Measurements from ENCODE around the gene IL19. TPM values are rescaled to one million over a fixed set of nuclear protein-coding genes. Genes with fewer than 3 reads are reported as not detected.

Gene IL19
- polyA plus RNA-seq, 1 of the 3 experiments (the other 2 are of a cell fraction), result not detected

- H3F3A ChIP-seq (replicated peaks; ENCODE audit: insufficient read depth), result no peaks in the 10 kb centered on the region
- no peak overlapping the region for H3K4me2 ChIP-seq
- no peaks in the 10 kb centered on the region for H3K9me2 ChIP-seq
- POLR2A ChIA-PET, result no interaction called here
- WGBS (ENCODE audit: low lambda C conversion rate), result 25% methylated on average over 3 of the region's 3 CpGs
- no peak for DNase-seq
- no peak for TF ChIP-seq NFIC (IDR thresholded peaks at IDR 0.05; ENCODE audit: borderline replicate concordance)
- TF ChIP-seq MEF2A (IDR thresholded peaks at IDR 0.05; ENCODE audit: borderline replicate concordance, low read depth), result no peak
- no peak for TF ChIP-seq EZH2phosphoT487 (IDR thresholded peaks at IDR 0.05; ENCODE audit: borderline replicate concordance, low read depth)
- no peak for TF ChIP-seq PBX3 (IDR thresholded peaks at IDR 0.05)
- TF ChIP-seq RAD21 (IDR thresholded peaks at IDR 0.05; ENCODE audit: low read length), result no peak
- TF ChIP-seq NRF1 (IDR thresholded peaks at IDR 0.05; ENCODE audit: low read depth, low read length), result no peak
- no peak for TF ChIP-seq REST (IDR thresholded peaks at IDR 0.05; ENCODE audit: low read depth, low read length)
- no peak for TF ChIP-seq FOXJ3 (CRISPR knock-in tag; IDR thresholded peaks at IDR 0.05)
- no peak for TF ChIP-seq MAX (IDR thresholded peaks at IDR 0.05; ENCODE audit: low read depth)
- TF ChIP-seq TAF1 (IDR thresholded peaks at IDR 0.05; ENCODE audit: borderline replicate concordance, low read depth, low read length), result no peak
- TF ChIP-seq SIN3A (IDR thresholded peaks at IDR 0.05; ENCODE audit: borderline replicate concordance, low read depth, low read length), result no peak
- no peak for TF ChIP-seq GATA2 (CRISPR knock-in tag; IDR thresholded peaks at IDR 0.05)
- no peaks in the 10 kb centered on the region for H3K27me3 ChIP-seq (ENCODE audit: insufficient read depth)
- no peaks in the 10 kb centered on the region for H3K79me2 ChIP-seq (ENCODE audit: insufficient read depth)
- CTCF ChIA-PET, result interaction anchor here (1.3 kb wide), 1 partner anchor 141 kb away, joined by 3 read pairs; no protein-coding TSS in a partner anchor
- H3K36me3 ChIP-seq (replicated peaks in 1 of 2; ENCODE audit: control insufficient read depth in 1 of 2, insufficient read depth in 2 of 2, low read length in 1 of 2), result no peaks in the 10 kb centered on the region
- no peaks in the 10 kb centered on the region for H3K4me1 ChIP-seq (ENCODE audit: control insufficient read depth in 1 of 2, insufficient read depth in 2 of 2, low read depth in 1 of 2, low read length in 1 of 2)
- no peak overlapping the region for H3K9ac ChIP-seq
- no peak overlapping the region for H3K27ac ChIP-seq (ENCODE audit: low read depth in 2 of 2, low read length in 1 of 2)
- no peaks in the 10 kb centered on the region for H4K20me1 ChIP-seq (ENCODE audit: insufficient read depth)
- no peak overlapping the region for H2AFZ ChIP-seq (ENCODE audit: low read depth)
- H3K9me3 ChIP-seq, result no peaks in the 10 kb centered on the region; the same call in 1 of the 2 replicates
- no peak overlapping the region for H3K4me3 ChIP-seq (ENCODE audit: low read depth in 2 of 2, low read length in 1 of 2)
Observed at GRCh38 chr1:206875752-206876377, 105.3 kb downstream of the IL19 start.

- no peaks in the 10 kb centered on the region for H3F3A ChIP-seq (replicated peaks; ENCODE audit: insufficient read depth)
- ChIA-PET POLR2A (no interaction called here), CTCF (interaction anchor here (1.2 to 1.6 kb wide), 3 partner anchors 25 to 154 kb away, joined by 4 to 5 read pairs (median 4); no protein-coding TSS in a partner anchor)
- DNase-seq, result no peak
- H3K4me1 ChIP-seq (ENCODE audit: control insufficient read depth in 1 of 2, insufficient read depth in 2 of 2, low read depth in 1 of 2, low read length in 1 of 2), result no peaks in the 10 kb centered on the region
- H3K79me2 ChIP-seq (ENCODE audit: insufficient read depth), result no peaks in the 10 kb centered on the region
- no peak overlapping the region for H3K4me2 ChIP-seq
- H2AFZ ChIP-seq (ENCODE audit: low read depth), result no peak overlapping the region
- H4K20me1 ChIP-seq (ENCODE audit: insufficient read depth), result no peaks in the 10 kb centered on the region
- no peaks in the 10 kb centered on the region for H3K36me3 ChIP-seq (replicated peaks in 1 of 2; ENCODE audit: control insufficient read depth in 1 of 2, insufficient read depth in 2 of 2, low read length in 1 of 2)
- H3K4me3 ChIP-seq (ENCODE audit: low read depth in 2 of 2, low read length in 1 of 2), result no peak overlapping the region
- no peak overlapping the region for H3K9ac ChIP-seq
- no peaks in the 10 kb centered on the region; the same call in 1 of the 2 replicates for H3K9me3 ChIP-seq
- H3K27me3 ChIP-seq (ENCODE audit: insufficient read depth), result no peaks in the 10 kb centered on the region
- no peak for TF ChIP-seq JUND (IDR thresholded peaks at IDR 0.05)
- TF ChIP-seq CTCF (IDR thresholded peaks at IDR 0.05), result peak; percentile 18; the same call in 1 of the 2 replicates
- no peaks in the 10 kb centered on the region for H3K9me2 ChIP-seq
- H3K27ac ChIP-seq (ENCODE audit: low read depth in 2 of 2, low read length in 1 of 2), result no peak overlapping the region
Observed at GRCh38 chr1:206878456-206878855, 107.9 kb downstream of the IL19 start.
